ENCODE measurements around the gene MAP3K14. TPM values are rescaled to one million over a fixed set of nuclear protein-coding genes. Genes with fewer than 3 reads are reported as not detected.

MAP3K14 gene
- total RNA-seq, 4 donors from 2014 or later = 4.1 to 21.7 (median 6.2) TPM

GRCh38 chr17:45361451-45361850 is 44.6 kb upstream of the MAP3K14 start:
- DNase-seq = no peak
- no peak for TF ChIP-seq CTCF (IDR thresholded peaks at IDR 0.05)
- TF ChIP-seq POLR2A (IDR thresholded peaks at IDR 0.05) = no peak
- intact Hi-C loops (cut with DNase I) = no loop called here
- H3K27ac ChIP-seq = no peak overlapping the region
- H3K4me1 ChIP-seq = peaks cover 0 to 4% of the 10 kb centered on the region in 2 donors
- no peak overlapping the region for H3K4me3 ChIP-seq (replicated peaks in 1 of 3)
- WGBS, 2 donors = 77 to 86% methylated on average over 3 of the region's 3 CpGs
- no peaks in the 10 kb centered on the region for H3K36me3 ChIP-seq
- no peaks in the 10 kb centered on the region for H3K27me3 ChIP-seq
- H3K9me3 ChIP-seq = no peaks in the 10 kb centered on the region

- DNase-seq = no peak
- Histone ChIP-seq H3K4me3 (replicated peaks in 1 of 3) (no peak overlapping the region), H3K27me3 (no peaks in the 10 kb centered on the region), H3K9me3 (no peaks in the 10 kb centered on the region), H3K4me1 (no peaks in the 10 kb centered on the region), H3K36me3 (no peaks in the 10 kb centered on the region), H3K27ac (no peak overlapping the region)
- TF ChIP-seq CTCF (IDR thresholded peaks at IDR 0.05) (no peak), POLR2A (IDR thresholded peaks at IDR 0.05) (no peak)
- intact Hi-C loops (cut with DNase I) = no loop called here
- 82 to 94% methylated on average over 5 of the region's 5 CpGs for whole genome bisulfite sequencing, 2 donors
Observed at GRCh38 chr17:45357364-45357997, 40.7 kb upstream of the MAP3K14 start.

- Histone ChIP-seq H3K27me3 (no peaks in the 10 kb centered on the region), H3K36me3 (no peaks in the 10 kb centered on the region), H3K27ac (no peak overlapping the region), H3K4me1 (no peaks in the 10 kb centered on the region), H3K4me3 (replicated peaks in 1 of 3) (no peak overlapping the region), H3K9me3 (no peaks in the 10 kb centered on the region)
- peak; percentile 24 to 27 for DNase-seq
- WGBS, 2 donors = 58 to 60% methylated on average over 2 of the region's 2 CpGs
- intact Hi-C loops (cut with DNase I) = no loop called here
- no peak for TF ChIP-seq CTCF (IDR thresholded peaks at IDR 0.05)
- TF ChIP-seq POLR2A (IDR thresholded peaks at IDR 0.05) = no peak
Observed at GRCh38 chr17:45355087-45355486, 38.3 kb upstream of the MAP3K14 start.

- DNase-seq = no peak
- no peaks in the 10 kb centered on the region for H3K4me1 ChIP-seq
Observed at GRCh38 chr17:45353043-45353442, 36.2 kb upstream of the MAP3K14 start.

More at GRCh38 chr17:45353043-45353442, 36.2 kb upstream of the MAP3K14 start:
- no peak overlapping the region for H3K4me3 ChIP-seq (replicated peaks in 1 of 3)
- intact Hi-C loops (cut with DNase I) = no loop called here
- H3K27ac ChIP-seq = no peak overlapping the region
- 58 to 62% methylated on average over 4 of the region's 4 CpGs for WGBS, 2 donors
- H3K36me3 ChIP-seq = no peaks in the 10 kb centered on the region
- H3K9me3 ChIP-seq = no peaks in the 10 kb centered on the region
- H3K27me3 ChIP-seq = no peaks in the 10 kb centered on the region
- TF ChIP-seq POLR2A (IDR thresholded peaks at IDR 0.05) = no peak
- no peak for TF ChIP-seq CTCF (IDR thresholded peaks at IDR 0.05)

Measured in thyroid gland (tissue), 4 donors.